Measurements from ENCODE around the gene TMEM39B. TPM values are rescaled to one million over a fixed set of nuclear protein-coding genes. Genes with fewer than 3 reads are reported as not detected.

Gene TMEM39B
- total and polyA plus RNA-seq, 2 experiments from 2014 or later: 10.1 to 17.8 TPM

- no peak for TF ChIP-seq EZH2 (IDR thresholded peaks at IDR 0.05; ENCODE audit: low read depth, unreplicated experiment)
- no peak for TF ChIP-seq NANOG (IDR thresholded peaks at IDR 0.05; ENCODE audit: borderline replicate concordance)
- peaks cover 3% of the 10 kb centered on the region for H3K36me3 ChIP-seq (ENCODE audit: insufficient read depth)
- H3K79me2 ChIP-seq (replicated peaks; ENCODE audit: insufficient read depth): peaks cover 100% of the 10 kb centered on the region
- no peaks in the 10 kb centered on the region for H3K9me3 Mint-ChIP-seq
- H3K4me2 ChIP-seq: no peak overlapping the region
- no peaks in the 10 kb centered on the region for H3K4me1 ChIP-seq (ENCODE audit: insufficient read depth)
- peaks cover 16% of the 10 kb centered on the region; the same call in 1 of the 2 replicates for H3F3A ChIP-seq (replicated peaks; ENCODE audit: low read depth)
- no peaks in the 10 kb centered on the region; the same call in 2 of the 3 replicates for H3K4me1 Mint-ChIP-seq
- peaks cover 2% of the 10 kb centered on the region for H3K27me3 Mint-ChIP-seq (ENCODE audit: insufficient read depth, low read depth, poor library complexity)
- no peak for ATAC-seq
- H3K27me3 ChIP-seq (ENCODE audit: insufficient read depth): no peaks in the 10 kb centered on the region
- peaks cover 27% of the 10 kb centered on the region; the same call in 2 of the 3 replicates for H3K36me3 Mint-ChIP-seq (ENCODE audit: low read depth)
- H4K20me1 ChIP-seq (replicated peaks; ENCODE audit: insufficient read depth): peaks cover 96% of the 10 kb centered on the region
- no peak overlapping the region for H3K27ac Mint-ChIP-seq
- no peaks in the 10 kb centered on the region for H3K9me2 ChIP-seq (ENCODE audit: insufficient read depth)
- H2AFZ ChIP-seq: no peak overlapping the region
- H3K27ac ChIP-seq (ENCODE audit: low read depth): peak overlapping the region; percentile 1; the same call in 1 of the 2 replicates
- no peak overlapping the region for H3K4me3 Mint-ChIP-seq
- no peak for DNase-seq (ENCODE audit: low spot score)
- no peak overlapping the region for H3K4me3 ChIP-seq
Measured at GRCh38 chr1:32023351-32023750, 49.4 kb upstream of the TMEM39B start.

GRCh38 chr1:32025515-32025914 is 47.2 kb upstream of the TMEM39B start:
- no peak overlapping the region for H3K4me2 ChIP-seq
- no peaks in the 10 kb centered on the region for H3K27me3 ChIP-seq (ENCODE audit: insufficient read depth)
- Mint-ChIP-seq H3K9me3 (no peaks in the 10 kb centered on the region), H3K4me1 (no peaks in the 10 kb centered on the region; the same call in 2 of the 3 replicates), H3K4me3 (no peak overlapping the region), H3K27ac (no peak overlapping the region), H3K36me3 (ENCODE audit: low read depth) (peaks cover 41% of the 10 kb centered on the region), H3K27me3 (ENCODE audit: insufficient read depth, low read depth, poor library complexity) (peaks cover 2% of the 10 kb centered on the region)
- H3K4me3 ChIP-seq: no peak overlapping the region
- H3K4me1 ChIP-seq (ENCODE audit: insufficient read depth): no peaks in the 10 kb centered on the region
- no peak overlapping the region for H3K27ac ChIP-seq (ENCODE audit: low read depth)
- DNase-seq (ENCODE audit: low spot score) (no peak), ATAC-seq (no peak)
- H3K9me2 ChIP-seq (ENCODE audit: insufficient read depth): no peaks in the 10 kb centered on the region
- H2AFZ ChIP-seq: no peak overlapping the region
- peaks cover 100% of the 10 kb centered on the region for H3K79me2 ChIP-seq (replicated peaks; ENCODE audit: insufficient read depth)
- TF ChIP-seq JUNB (IDR thresholded peaks at IDR 0.05; ENCODE audit: unreplicated experiment) (no peak), REST (IDR thresholded peaks at IDR 0.05; ENCODE audit: unreplicated experiment) (no peak), CTCF (conservative IDR thresholded peaks at IDR 0.05; ENCODE audit: low read depth in 2 of 2) (no peak), ZNF462 (CRISPR knock-in tag; IDR thresholded peaks at IDR 0.05) (no peak), NANOG (IDR thresholded peaks at IDR 0.05; ENCODE audit: borderline replicate concordance) (no peak), EZH2phosphoT487 (IDR thresholded peaks at IDR 0.05; ENCODE audit: unreplicated experiment) (no peak), POLR2AphosphoS5 (IDR thresholded peaks at IDR 0.05; ENCODE audit: low read depth) (no peak), ETS1 (IDR thresholded peaks at IDR 0.05) (no peak)
- H4K20me1 ChIP-seq (replicated peaks; ENCODE audit: insufficient read depth): peaks cover 93% of the 10 kb centered on the region
- H3K36me3 ChIP-seq (ENCODE audit: insufficient read depth): peaks cover 7% of the 10 kb centered on the region
- H3F3A ChIP-seq (replicated peaks; ENCODE audit: low read depth): peaks cover 16% of the 10 kb centered on the region; the same call in 1 of the 2 replicates

Data from GM23338 (cell line).